ENCODE measurements around the gene CADPS.

DNA sequence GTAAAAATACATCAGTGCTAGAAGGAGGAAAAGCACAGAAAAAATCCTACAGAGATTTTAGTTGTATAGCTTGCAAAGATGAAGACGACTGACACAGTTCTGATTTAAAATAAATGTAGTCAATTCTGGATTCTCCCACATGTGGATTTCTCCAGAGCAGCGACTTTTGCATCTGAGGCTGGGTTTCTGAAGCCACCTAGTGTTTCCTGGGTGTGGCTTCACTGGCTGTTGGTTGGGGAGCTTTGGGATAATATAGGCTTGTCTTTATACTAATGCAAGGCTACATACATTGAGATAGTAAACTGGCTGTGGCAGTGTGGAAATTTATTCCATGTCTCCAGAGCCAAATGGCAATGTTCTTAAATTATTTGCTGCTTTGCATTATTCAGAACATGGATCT is 343.7 kb downstream of the CADPS start:
- no peak for TF ChIP-seq CTCF (IDR thresholded peaks at IDR 0.05; ENCODE audit: poor library complexity)
- no peak for TF ChIP-seq EZH2phosphoT487 (IDR thresholded peaks at IDR 0.05; ENCODE audit: low read depth, severe bottlenecking, unreplicated experiment)

Data from hepatocyte (in vitro differentiated cells).